GM21360 (cell line): ENCODE data around the gene KDM5B.
"Not testable (repeated sequence)": the region's sequence is repeated elsewhere in the genome, so short reads cannot be mapped to it uniquely, and the experiment has no call there.

ENCODE experiments used
- ATAC-seq: cut with Tn5 transposase; IDR thresholded peaks from one replicate; pipeline ENCODE4 v1.9.1; 2021; ENCODE audit warnings: mild to moderate bottlenecking, moderate library complexity; ENCODE audit not compliant: unreplicated experiment

Gene KDM5B

DNA sequence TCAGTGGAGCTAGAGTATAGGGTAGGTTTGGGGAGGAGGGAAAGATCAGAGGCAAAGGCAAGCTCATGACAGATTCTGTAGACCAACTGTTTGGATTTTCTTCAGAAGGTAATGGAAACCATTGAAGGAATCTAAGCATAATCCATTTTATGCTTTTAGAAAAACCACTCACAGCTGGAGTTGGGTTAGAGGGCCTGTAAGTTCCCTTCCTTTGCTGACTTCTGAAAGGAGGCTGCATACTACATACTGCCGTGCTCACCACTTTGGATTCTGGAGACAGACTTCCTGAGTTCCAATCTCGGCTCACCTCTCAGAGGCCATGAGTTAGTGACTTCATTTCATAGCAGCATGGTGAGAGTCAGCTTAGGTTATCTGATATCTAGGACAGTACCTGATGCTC lies 91.6 kb downstream of the KDM5B start:
- ATAC-seq, result no peak

DNA sequence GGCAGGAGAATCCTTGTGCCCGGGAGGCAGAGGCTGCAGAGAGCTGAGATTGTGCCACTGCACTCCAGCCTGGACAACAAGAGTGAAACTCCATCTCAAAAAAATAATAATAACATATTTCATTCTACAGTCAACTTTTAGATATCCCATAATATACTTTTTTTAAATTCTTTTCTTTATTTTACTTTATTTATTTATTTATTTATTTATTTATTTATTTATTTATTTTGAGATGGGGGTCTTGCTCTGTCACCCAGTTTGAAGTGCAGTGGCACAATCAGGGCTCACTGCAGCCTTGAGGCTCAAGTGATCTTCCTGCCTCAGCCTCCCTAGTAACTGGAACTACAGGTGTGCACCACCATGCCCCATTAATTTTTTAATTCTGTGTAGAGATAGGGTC lies 94.0 kb downstream of the KDM5B start:
- ATAC-seq, result not testable (repeated sequence)

DNA sequence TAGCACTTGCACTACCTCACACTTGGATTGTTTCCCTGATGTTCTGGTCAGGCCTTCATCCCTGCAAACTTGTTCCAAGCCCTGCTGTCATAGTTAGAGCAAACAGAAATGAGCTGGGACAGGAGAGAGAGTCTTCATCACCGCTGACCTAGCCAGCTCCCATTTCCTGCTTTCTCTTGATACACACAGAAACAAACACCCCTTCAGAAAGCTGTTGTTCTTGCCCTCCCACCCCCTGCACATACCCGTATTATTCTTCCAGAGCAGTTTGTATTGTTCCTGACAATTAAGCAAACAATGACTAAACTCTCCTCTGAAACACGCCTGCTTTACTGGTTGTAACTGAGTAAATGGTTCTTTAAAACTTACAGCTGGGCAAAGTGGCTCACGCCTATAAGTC lies 95.1 kb downstream of the KDM5B start:
- ATAC-seq, result no peak

DNA sequence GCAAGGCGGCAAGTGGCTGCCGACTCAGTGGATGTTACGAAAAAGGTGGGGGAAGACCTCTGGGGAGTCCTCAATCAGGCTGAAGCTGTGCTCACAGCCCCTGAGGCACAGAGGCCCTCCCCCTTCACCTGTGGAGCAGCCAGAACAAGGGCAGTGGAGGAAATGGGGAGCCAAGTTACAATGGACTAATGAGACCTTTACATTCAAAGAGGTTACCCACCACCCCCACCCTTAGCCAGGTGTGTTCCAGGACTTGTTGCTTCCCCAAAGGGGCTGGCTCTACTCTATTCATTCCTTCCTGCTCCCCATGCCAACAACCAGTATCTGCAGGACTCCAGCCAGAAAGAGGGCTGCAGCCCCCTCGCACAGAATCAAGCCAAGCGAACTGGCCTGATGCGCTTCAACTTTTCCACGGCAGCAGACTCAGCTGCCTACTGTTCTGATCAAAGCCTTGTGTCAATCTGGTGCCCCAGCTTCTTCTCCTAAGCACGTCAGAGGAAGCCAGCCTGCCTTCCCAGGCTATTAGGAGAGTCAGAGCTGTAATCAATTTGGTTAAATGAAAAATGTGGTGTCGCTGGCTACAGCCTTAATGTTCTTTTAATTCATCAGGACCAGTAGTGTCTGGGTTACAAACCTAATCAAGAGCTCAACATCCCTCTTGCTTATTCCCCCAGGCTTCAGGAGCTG lies 96.1 kb downstream of the KDM5B start:
- ATAC-seq, result no peak

DNA sequence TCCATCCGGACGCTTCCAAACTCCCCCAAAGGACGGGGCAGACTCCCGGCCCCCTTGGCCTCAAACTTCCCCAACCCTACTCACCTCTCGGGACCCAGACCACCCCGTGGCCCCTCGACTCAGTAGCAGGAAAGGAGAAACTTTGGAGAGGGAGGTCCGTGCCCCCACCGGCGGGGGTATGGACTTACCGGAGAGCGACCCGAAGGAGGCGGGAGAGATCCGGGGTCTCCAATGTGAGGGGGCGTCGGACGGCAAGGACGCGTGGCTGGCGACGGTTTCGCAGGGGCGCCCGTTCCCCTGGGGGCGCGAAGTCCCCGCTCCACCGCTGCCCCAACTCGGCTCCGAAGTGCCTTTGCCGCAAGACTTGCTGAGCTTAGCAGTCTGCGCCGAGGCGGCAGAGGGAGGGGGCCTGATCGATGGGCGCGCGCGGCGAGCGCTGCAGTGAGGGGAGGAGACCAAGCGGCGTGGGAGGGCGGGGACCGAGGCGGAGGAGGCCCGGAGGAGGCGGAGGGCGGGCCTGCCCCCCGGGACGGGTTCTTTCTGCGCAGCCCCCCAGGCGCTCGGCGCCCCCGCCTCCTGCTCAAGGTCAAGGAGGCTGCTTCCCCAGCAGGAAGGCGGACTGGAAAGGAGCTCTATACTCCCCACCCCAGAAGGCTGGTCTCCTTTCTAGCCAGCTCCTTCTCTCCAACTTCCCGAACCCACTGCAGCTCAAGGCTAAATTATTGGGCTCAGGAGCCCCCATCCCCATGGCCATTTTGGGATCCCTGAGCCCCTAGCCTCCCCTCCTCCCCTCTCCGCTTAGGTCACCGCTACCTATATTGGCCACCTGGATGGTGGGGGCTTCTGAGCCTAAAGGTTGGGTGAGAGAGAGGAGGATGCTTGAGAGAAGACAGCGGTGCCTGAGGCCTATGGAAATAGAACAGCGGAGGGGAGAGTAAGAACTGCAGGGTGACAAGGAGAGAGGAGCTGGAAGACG lies 97.9 kb downstream of the KDM5B start, which contains the start of gene SYT2:
Gene SYT2 (minus strand): TSS at position 385 of the 976 bp plus-strand sequence. CDS start 104,682 bp downstream, outside the sequence.
- ATAC-seq, result no peak

DNA sequence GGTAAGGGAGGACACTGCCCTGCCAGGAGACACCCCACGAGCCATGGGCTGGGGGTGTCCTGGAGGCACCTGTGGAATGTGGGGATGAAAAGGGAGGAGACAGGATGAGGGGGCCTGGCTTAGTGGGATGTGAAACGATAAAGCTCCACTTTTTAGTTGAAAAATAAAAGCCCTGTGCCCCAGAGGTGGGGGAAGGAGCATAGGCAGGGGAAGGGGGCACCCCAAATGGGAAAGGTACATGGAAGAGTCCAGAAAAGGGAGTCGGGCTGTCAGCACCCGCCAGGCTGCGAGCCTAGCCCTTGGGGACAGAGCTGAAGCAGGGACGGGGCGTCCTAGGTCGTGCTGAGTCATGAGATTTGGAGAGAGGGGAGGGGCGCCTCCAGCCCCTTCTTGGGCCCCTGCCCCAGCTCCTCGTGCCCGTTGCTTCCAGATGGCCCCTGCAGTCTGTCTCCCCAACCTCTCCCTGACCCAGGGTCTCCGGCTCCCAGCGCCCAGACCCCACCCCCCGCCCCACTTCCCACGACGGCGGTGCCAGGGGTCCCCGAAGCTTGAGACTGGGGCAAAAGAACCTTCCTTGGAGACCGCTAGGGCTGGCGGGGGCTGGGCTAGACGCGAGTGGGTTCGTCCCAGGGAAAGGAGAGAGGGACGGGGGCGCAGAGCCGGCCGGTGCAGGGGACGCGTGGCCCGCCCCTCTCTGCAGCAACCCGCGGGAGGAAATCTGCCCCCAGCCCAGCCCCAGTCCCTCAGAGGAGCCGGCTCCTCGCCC lies 98.8 kb downstream of the KDM5B start:
- no peak for ATAC-seq

DNA sequence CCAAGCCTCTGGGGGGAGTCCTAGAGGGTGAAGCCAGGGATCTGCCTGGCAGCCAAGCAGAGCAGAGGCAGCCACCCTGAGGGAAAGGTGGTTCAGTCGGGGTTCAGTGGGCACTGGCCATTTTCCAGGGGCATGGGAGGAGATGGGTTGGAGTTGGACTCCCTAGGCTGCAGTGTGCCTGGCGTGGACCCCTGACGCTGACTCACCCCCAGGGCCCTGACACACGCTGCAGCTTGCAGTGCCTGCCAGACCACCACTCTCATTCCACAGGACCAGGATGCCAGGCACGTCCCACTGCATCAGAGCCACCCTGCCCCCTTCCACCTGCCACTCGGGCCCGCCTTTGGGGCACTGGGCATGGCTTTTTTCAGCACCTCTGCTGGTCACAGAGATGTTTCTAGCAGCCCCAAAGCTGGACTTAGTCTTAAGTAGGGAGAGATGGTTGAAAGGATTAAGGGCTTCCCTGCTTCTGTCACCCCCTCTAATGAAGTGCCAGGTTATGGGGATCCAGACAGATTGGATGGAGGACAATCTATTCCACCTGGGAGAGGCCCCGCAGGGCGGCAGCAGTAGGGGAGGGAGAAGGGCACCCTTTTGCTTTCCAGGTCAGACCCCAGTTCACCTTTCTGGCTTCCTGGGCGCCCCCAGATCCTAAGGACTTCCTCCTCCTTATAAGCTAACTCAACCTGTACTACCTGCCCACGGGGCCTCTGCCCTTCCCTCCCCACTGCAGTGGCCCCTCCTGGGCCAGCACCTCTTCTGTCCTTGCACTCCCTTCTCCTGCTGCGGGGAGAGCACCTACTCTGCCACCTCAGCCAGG lies 99.6 kb downstream of the KDM5B start:
- no peak for ATAC-seq

DNA sequence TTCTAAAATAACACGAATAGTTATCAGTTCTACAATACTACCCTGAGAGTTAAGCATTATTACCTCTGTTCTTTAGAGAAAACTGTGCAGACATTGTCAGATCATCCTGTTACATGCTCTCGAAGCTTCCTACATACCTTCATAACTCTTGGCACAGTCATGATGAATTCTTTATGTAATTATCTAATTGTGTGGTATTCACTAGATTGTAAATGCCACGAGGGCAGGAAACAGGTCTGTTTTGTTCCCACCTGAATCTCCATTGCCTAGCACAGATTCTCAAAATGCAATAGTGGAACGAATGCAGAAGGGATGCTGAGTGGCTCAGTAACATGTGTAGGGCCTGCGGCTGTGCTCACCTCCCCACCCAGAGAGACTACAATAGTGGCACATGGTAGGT lies 101.4 kb downstream of the KDM5B start:
- ATAC-seq, result no peak

DNA sequence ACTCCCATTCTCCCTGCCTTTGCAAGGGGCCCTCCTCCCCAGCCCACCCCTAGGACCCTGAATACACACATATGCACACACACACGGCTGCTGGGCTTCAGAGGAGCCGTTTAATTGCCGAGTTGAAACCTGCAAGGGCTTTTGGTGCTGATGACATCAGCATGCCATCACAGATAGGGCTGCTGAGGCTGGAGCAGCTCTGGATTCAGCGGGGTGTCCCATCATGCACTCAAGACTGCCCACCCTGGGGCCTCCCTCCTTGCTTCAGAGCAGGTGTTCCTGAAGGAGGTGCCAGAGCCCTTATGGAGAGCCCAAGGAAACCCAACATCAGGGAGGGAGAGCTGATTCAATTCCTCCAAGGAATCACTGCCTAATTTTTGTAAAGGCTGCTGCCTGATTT lies 103.6 kb downstream of the KDM5B start:
- ATAC-seq, result no peak

DNA sequence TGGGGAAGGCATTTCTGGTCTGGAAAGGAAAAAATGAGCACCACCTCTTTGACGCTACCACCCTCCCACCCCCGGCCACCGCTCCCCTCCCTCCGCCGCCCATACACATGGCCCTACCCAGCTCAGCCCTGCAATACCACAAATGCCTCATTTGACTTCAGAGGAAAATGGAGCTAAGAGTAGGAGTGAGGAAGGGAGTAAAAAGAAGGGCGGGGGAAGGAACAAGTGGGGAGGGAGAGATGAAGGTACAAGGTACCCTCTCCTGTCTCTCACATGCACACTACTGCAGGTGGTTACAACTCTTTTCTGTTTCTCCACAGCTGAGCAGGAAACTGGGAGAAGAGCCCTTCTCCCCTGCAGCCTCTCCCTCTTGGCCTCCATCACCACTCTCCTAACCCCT lies 105.0 kb downstream of the KDM5B start:
- no peak for ATAC-seq

DNA sequence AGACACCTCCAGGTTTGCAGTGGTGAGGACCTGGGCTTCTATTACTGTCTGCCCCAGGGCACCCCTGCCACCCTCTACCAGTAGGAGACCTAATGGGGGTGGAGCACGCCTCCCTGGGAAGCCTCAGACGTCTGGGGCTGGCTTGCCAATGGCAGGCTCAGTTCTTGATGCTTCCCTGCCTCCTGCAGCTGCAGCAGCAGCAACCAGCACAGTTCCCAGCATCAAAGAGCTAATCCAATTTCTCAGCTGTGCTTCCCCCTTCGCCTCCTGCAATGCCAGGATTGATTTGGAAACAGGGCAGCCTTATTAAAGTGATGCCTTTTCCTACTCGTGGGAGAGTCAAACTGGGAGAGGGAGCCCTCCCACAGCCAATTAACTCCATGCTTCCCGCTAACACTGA lies 106.1 kb downstream of the KDM5B start:
- ATAC-seq, result no peak

DNA sequence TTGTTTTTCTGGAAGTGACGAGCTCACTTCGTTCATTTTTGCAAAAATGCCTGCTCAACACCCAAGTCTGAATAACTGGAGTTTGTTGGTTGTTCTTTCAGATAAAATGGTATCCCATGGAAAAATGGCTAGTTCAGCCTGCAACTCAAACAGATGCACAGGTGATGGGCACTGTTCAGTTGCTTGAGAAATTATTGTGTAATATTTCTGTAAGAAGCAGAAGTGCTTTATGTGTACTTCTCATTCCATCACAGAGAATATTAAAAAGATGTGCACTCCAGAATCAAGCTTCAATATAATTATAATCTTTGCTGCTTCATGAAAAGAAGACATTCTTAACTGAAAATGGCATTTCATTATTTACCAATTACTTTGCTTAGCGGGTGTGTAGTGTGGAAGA lies 107.0 kb downstream of the KDM5B start:
- ATAC-seq, result no peak

DNA sequence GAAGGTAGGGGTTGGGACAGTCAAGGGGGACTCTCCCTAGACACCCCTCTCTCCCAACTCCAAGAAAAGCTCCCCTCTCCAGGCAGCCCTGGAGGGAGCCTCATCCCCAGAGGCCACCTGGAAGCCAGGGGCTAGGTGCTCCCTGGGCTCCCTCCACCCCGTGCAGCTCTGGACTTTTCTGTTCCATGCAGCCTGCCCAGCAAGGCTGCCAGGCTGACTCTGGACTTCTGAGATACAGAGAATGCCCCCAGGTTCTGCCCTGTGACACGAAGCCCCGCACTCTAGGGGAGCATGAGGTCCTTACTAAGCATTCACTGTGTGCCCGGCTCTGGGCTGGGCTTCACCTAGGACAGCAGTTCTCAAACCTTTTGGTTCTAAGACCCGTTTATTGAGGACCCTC lies 108.2 kb downstream of the KDM5B start:
- no peak for ATAC-seq

DNA sequence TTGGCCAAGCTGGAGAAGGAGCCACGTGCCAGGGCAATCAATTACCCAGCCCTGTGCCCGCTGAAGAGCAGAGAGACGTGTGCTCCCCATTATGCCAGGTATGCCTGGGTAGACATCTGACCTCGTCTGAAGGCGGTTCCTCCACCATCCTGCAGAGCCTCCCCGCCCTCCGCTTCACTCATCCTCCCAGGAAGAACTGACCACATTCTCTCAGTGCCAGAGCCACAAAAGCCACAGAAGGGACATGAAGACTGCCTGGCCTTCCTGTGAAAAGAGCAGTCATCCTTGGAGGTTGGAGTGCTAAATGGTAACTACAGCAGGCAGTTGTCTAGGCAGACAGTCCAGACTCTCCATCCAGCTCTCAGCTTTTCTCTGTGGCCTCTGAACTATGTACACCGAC lies 109.9 kb downstream of the KDM5B start:
- no peak for ATAC-seq

DNA sequence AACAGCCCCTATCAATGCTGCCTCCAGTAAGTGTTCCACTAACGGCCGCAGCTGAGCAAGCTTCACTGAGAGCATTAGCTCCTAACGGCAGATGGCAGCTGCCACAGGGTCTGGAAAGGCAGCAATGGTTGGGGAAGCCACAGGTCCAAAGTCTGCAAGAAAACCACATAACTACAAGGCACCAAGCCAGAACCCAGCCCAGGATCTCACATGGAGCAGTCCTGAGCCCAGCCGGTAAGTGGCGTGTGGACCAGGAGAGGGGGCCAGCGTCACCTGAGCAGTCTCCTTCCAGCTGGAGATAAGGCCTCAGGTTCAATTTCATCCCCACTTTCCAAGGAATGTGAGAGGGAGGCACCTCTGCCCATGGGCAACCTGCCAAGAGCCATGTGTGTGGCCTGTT lies 111.2 kb downstream of the KDM5B start:
- no peak for ATAC-seq

DNA sequence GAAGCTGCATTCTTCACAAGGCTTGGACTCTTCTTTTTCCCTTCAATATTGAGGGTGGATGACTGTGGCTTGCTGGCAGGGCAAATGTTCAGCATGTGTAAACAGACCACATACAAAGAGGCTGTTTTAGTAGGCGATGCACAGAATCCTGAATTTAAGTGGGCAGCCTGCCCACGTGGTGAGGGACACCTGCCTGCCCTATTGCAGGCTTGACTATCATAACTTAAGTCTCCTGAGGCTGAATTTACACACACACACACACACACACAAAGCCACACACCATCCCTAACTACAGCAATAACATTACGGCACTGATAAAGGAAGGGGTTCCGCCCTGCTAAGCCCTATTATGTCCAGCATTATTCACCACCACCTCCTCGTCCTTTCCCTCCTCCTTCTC lies 113.9 kb downstream of the KDM5B start:
- no peak for ATAC-seq

DNA sequence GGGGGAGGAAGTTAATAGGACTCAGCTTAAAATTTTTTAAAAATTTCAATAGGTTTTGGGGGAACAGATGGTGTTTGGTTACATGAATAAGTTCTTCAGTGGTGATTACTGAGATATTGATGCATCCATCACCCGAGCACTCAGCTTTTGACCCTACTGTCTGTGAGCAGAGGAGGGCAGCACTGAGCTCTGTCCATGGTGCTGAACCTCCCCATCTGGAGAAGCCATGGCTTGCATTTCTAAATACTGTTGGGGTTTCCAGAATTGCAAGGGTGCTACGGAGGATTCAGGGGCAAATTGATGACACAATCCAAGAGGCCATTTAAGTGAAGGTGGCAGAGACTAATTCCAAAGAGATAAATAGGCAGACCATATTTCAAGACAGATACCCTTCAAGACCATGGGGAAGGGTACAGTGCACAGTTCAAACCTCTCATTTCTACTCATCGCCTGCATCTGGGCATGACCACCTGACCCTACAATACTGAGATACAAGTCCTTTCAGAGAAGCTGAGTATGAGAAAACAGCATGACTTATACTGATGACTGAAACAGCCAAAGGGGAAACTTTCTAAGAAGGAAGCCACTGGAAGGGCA lies 115.2 kb downstream of the KDM5B start:
- ATAC-seq, result no peak

DNA sequence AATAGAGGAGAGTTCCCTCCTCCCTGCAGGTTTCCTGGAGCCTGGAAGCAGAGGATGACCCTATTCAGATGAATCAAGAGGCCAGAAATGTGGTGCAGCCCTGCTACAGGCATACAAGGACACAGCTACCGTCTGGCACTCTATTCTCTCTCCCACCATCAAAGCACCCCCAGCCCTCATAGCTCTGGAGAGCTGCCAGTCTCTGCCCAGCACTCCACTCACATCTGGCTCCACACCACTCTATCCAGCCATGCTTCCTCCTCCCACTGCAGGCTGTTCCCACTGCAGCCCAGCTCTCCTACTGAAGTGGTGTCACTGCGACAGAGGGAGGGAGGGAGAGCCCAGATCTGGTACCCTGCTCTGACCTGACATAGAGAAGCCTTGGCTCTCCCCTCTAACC lies 116.4 kb downstream of the KDM5B start:
- ATAC-seq, result no peak

DNA sequence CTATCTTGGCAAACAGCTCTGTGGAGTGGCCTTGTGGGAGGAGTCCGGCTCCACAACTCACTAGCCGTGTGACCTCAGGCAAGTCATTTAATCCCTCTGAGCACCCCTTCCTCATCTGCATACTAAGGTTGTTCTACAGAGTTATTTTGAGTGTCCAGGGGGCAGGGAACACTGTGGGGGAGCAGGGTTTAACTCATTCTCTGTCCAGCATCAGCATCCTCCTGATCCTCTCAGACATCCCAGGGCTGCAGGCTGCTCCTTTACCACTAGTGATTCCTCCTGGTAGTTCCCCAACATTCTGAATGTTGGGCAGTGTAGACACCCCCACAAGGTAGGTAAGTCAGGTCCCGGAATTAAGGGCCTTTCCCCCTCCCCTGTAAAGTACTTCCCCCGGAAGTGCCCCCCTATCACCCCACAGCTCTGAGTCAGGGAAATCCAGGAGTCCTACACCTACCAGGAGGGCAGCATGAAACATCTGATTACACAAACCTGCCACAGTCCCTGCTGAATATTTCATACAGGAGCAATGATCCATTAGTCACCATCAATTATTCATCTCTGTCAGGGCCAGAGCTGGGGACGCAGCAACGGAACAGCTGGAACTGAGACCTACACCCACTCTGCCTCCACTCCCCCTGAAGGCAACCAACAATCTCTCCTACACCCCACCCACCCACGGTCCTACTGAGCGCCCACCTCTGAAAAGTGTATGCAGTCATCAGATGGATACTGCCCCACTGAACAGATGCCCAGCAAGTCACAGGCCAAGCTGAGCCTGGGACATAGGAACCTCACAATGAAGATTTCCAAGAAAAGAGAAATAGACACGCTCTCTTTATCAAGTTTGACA lies 118.5 kb downstream of the KDM5B start:
- no peak for ATAC-seq
